Endothelial cell (in vitro differentiated cells): ENCODE data around the gene MAGI2. TPM values are rescaled to one million over a fixed set of nuclear protein-coding genes. Genes with fewer than 3 reads are reported as not detected.

Experiments used
- DNase-seq: peaks from one replicate; pipeline ENCODE4 v3.0.0; 2021; ENCODE audit warnings: low spot score
- H3K27ac Mint-ChIP-seq: one replicate; pipeline ENCODE4 v1.8.0; 2021; ENCODE audit warnings: mixed read lengths, inconsistent platforms; ENCODE audit not compliant: unreplicated experiment
- H3K27me3 Mint-ChIP-seq: one replicate; pipeline ENCODE4 v1.8.0; 2021; ENCODE audit warnings: mild to moderate bottlenecking, moderate library complexity, mixed read lengths, inconsistent platforms; ENCODE audit not compliant: unreplicated experiment
- H3K36me3 Mint-ChIP-seq: one replicate; pipeline ENCODE4 v1.8.0; 2021; ENCODE audit warnings: mild to moderate bottlenecking, low read depth, mixed read lengths, inconsistent platforms; ENCODE audit not compliant: unreplicated experiment
- H3K4me1 Mint-ChIP-seq: one replicate; pipeline ENCODE4 v1.8.0; 2021; ENCODE audit warnings: mild to moderate bottlenecking, mixed read lengths, inconsistent platforms; ENCODE audit not compliant: unreplicated experiment
- H3K4me3 Mint-ChIP-seq: one replicate; pipeline ENCODE4 v1.8.0; 2021; ENCODE audit warnings: mild to moderate bottlenecking, mixed read lengths, inconsistent platforms; ENCODE audit not compliant: unreplicated experiment
- H3K9me3 Mint-ChIP-seq: one replicate; pipeline ENCODE4 v1.8.0; 2021; ENCODE audit warnings: mixed read lengths, inconsistent platforms; ENCODE audit not compliant: unreplicated experiment
- total RNA-seq: library from RNA; stranded (reverse); fragmentation: NEBNext Ultra II Directional; extraction: Animal tissue kit (Norgen Biotek cat#: 25700); gene quantifications from one replicate; pipeline ENCODE4 v1.2.1, GENCODE V29; 2021; ENCODE audit not compliant: unreplicated experiment
- TF ChIP-seq, protein P1 (sequence below): fragments of 200-600 bp; sonication (generic); IDR thresholded peaks from one replicate; pipeline ENCODE4 v1.5.0; 2021; ENCODE audit warnings: antibody characterized with exemption; ENCODE audit not compliant: unreplicated experiment

The MAGI2 gene
- total RNA-seq, 1 donor from 2014 or later, result 6.3 TPM

DNA sequence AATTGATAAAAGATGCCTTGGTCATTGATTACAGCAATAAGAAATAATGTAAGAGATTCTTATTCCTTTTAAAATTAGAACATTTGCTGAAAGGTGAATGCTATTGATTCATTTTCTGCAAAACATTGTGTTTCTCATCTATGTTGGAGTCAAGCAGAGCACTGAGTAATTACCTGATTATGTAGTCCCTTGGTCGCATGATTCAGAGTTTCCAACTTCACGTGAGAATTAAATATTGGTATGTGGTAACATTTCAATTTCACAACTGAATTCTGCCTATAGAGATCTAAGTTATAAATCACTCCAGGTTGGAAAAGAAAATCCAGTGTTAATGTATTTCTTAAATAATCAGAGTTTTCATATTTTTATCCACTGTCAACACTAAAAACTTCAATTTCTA, 953.5 kb downstream of the MAGI2 start:
- no peaks in the 10 kb centered on the region for H3K9me3 Mint-ChIP-seq
- H3K27ac Mint-ChIP-seq, result no peak overlapping the region
- no peaks in the 10 kb centered on the region for H3K4me1 Mint-ChIP-seq
- H3K4me3 Mint-ChIP-seq, result no peak overlapping the region
- H3K36me3 Mint-ChIP-seq, result no peaks in the 10 kb centered on the region
- DNase-seq, result no peak
- TF ChIP-seq, protein P1, sequence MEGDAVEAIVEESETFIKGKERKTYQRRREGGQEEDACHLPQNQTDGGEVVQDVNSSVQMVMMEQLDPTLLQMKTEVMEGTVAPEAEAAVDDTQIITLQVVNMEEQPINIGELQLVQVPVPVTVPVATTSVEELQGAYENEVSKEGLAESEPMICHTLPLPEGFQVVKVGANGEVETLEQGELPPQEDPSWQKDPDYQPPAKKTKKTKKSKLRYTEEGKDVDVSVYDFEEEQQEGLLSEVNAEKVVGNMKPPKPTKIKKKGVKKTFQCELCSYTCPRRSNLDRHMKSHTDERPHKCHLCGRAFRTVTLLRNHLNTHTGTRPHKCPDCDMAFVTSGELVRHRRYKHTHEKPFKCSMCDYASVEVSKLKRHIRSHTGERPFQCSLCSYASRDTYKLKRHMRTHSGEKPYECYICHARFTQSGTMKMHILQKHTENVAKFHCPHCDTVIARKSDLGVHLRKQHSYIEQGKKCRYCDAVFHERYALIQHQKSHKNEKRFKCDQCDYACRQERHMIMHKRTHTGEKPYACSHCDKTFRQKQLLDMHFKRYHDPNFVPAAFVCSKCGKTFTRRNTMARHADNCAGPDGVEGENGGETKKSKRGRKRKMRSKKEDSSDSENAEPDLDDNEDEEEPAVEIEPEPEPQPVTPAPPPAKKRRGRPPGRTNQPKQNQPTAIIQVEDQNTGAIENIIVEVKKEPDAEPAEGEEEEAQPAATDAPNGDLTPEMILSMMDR, result no peak
- no peaks in the 10 kb centered on the region for H3K27me3 Mint-ChIP-seq

- Mint-ChIP-seq H3K4me3 (no peak overlapping the region), H3K27ac (no peak overlapping the region), H3K27me3 (no peaks in the 10 kb centered on the region), H3K4me1 (no peaks in the 10 kb centered on the region), H3K36me3 (no peaks in the 10 kb centered on the region), H3K9me3 (no peaks in the 10 kb centered on the region)
- no peak for DNase-seq
- TF ChIP-seq, protein P1, result no peak
Measured at GRCh38 chr7:78499283-78499682, 954.2 kb downstream of the MAGI2 start.

DNA sequence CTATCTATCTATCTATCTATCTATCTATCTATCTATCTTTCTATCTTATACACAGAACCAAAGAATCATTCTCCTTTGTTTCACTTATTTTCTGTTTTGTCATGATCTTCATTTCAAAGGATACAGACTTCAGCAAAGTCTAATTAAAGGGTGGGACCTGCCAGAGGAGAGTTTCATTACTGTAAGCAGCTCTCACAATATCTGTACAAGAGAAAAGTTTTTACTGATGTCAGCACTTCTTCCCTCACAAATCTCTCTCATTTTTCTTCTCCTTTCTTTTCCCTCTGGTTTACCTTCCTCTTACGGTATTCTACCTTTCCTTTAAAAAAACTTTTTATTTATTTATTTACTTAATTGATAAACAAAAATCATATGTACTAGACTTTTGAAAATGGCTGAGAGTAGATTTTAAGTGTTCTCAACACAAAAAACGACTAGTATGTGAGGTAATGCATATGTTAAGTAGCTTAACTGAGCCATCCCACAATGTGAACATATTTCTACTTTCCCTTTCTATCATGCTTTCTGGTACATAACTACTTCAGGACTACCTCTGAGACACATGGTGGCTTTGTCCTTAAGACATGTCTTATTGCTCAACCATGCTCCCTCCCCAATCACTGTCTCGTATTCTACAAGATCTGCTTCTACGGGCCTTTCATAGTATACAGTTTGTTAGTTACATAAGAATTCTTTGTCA, 955.6 kb downstream of the MAGI2 start:
- H3K36me3 Mint-ChIP-seq, result no peaks in the 10 kb centered on the region
- TF ChIP-seq, protein P1, result no peak
- H3K4me3 Mint-ChIP-seq, result no peak overlapping the region
- no peaks in the 10 kb centered on the region for H3K27me3 Mint-ChIP-seq
- no peaks in the 10 kb centered on the region for H3K4me1 Mint-ChIP-seq
- DNase-seq, result no peak
- no peaks in the 10 kb centered on the region for H3K9me3 Mint-ChIP-seq
- H3K27ac Mint-ChIP-seq, result no peak overlapping the region

DNA sequence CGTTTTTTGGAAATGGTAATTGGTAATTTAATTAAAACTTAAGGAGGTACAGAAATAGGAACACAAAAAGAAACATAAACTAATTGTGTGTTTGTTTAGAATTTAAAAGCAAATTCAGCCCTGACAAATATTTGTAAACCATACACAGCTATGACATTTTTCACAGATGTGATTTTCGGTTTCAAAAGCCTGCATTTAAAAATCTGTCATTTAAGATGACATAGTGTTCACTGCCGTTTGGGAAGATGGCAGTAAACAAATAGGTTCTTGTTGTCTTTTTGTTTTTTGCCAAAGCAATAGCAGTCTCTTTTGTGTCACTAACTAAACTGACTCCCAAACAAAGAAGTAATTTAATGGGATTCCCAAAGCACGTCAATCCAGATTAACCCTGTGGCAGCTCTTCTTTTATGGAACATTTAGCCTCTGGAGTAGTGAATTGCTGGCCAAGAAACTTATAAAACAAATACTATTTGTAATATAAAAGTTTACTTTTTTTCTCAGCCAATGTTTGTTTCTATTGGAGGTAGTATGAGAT, 957.3 kb downstream of the MAGI2 start:
- H3K4me3 Mint-ChIP-seq, result no peak overlapping the region
- H3K27me3 Mint-ChIP-seq, result no peaks in the 10 kb centered on the region
- DNase-seq, result no peak
- H3K27ac Mint-ChIP-seq, result no peak overlapping the region
- TF ChIP-seq, protein P1, result no peak
- H3K4me1 Mint-ChIP-seq, result no peaks in the 10 kb centered on the region
- no peaks in the 10 kb centered on the region for H3K9me3 Mint-ChIP-seq
- H3K36me3 Mint-ChIP-seq, result no peaks in the 10 kb centered on the region

GRCh38 chr7:78493401-78493800, 960.1 kb downstream of the MAGI2 start:
- H3K4me3 Mint-ChIP-seq, result no peak overlapping the region
- DNase-seq, result no peak
- no peak overlapping the region for H3K27ac Mint-ChIP-seq
- H3K4me1 Mint-ChIP-seq, result no peaks in the 10 kb centered on the region
- TF ChIP-seq, protein P1, result no peak
- no peaks in the 10 kb centered on the region for H3K27me3 Mint-ChIP-seq
- no peaks in the 10 kb centered on the region for H3K9me3 Mint-ChIP-seq
- H3K36me3 Mint-ChIP-seq, result no peaks in the 10 kb centered on the region
